Adipocyte (in vitro differentiated cells): ENCODE data around the gene CPVL.
A peak's percentile ranks its signal among the peaks of the same experiment; 100 is the strongest.
"Not testable (repeated sequence)": the region's sequence is repeated elsewhere in the genome, so short reads cannot be mapped to it uniquely, and the experiment has no call there.

Experiments
- DNase-seq: peaks from one replicate; pipeline ENCODE4 v3.0.0-alpha.2; 2015; ENCODE audit warnings: low read depth
- H3K27me3 ChIP-seq: replicated peaks from 2 replicates; pipeline ENCODE4 v1.7.0; 2013; ENCODE audit warnings: mild to moderate bottlenecking, low read length, moderate library complexity; ENCODE audit not compliant: control insufficient read depth, insufficient read depth
- H3K36me3 ChIP-seq: 2 replicates; pipeline ENCODE4 v1.7.0; 2013; ENCODE audit warnings: low read length, mild to moderate bottlenecking, moderate library complexity; ENCODE audit not compliant: control insufficient read depth, insufficient read depth, severe bottlenecking
- H3K4me1 ChIP-seq: 2 replicates; pipeline ENCODE4 v1.7.0; 2013; ENCODE audit warnings: mild to moderate bottlenecking, low read length, moderate library complexity; ENCODE audit not compliant: control insufficient read depth, insufficient read depth
- H3K4me3 ChIP-seq: 2 replicates; pipeline ENCODE4 v1.7.0; 2013; ENCODE audit warnings: mild to moderate bottlenecking, low read length, moderate library complexity
- H3K9ac ChIP-seq: 2 replicates; pipeline ENCODE4 v1.7.0; 2013; ENCODE audit warnings: mild to moderate bottlenecking, low read length, moderate library complexity
- H3K9me3 ChIP-seq: 2 replicates; pipeline ENCODE4 v1.7.0; 2013; ENCODE audit warnings: mild to moderate bottlenecking, low read length, moderate library complexity; ENCODE audit not compliant: control insufficient read depth

Gene CPVL

GRCh38 chr7:29116361-29117200, 29.8 kb downstream of the CPVL start:
- Histone ChIP-seq H3K9ac (no peak overlapping the region), H3K36me3 (no peaks in the 10 kb centered on the region), H3K4me1 (peaks cover 18% of the 10 kb centered on the region), H3K27me3 (peaks cover 7% of the 10 kb centered on the region), H3K9me3 (no peaks in the 10 kb centered on the region), H3K4me3 (no peak overlapping the region)
- DNase-seq: no peak

- Histone ChIP-seq H3K9ac (no peak overlapping the region), H3K36me3 (no peaks in the 10 kb centered on the region), H3K9me3 (peaks cover 2% of the 10 kb centered on the region), H3K4me3 (no peak overlapping the region), H3K4me1 (peaks cover 18% of the 10 kb centered on the region), H3K27me3 (peaks cover 9% of the 10 kb centered on the region)
- no peak for DNase-seq
Observed at GRCh38 chr7:29115753-29116152, 30.6 kb downstream of the CPVL start.

GRCh38 chr7:29115130-29115687, 31.1 kb downstream of the CPVL start:
- peaks cover 5% of the 10 kb centered on the region for H3K9me3 ChIP-seq
- no peak overlapping the region for H3K9ac ChIP-seq
- H3K4me3 ChIP-seq: no peak overlapping the region

DNA sequence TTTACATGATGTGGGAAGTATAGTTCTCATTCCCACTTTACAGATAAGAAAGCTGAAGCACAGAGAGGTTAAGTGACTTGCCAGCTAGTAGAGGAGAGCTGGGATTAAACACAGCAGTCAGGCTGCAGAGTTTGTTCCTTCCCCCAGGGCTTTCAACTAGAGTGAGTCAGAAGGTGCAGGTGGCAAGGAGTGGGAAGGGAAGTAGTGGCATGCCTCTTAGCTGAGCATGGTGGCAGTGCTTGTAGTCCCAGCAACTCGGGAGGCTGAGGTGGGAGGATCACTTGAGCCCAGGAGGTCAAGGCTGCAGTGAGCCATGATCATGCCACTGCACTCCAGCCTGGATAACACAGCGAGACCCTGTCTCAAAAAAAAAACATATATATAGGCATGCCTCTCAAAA, 32.1 kb downstream of the CPVL start:
- H3K27me3 ChIP-seq: peaks cover 22% of the 10 kb centered on the region
- not testable (repeated sequence) for DNase-seq, H3K36me3 ChIP-seq, H3K4me3 ChIP-seq, H3K9ac ChIP-seq, H3K9me3 ChIP-seq
- H3K4me1 ChIP-seq: peaks cover 19% of the 10 kb centered on the region

More at GRCh38 chr7:29115130-29115687, 31.1 kb downstream of the CPVL start:
- Histone ChIP-seq H3K36me3 (no peaks in the 10 kb centered on the region), H3K4me1 (peaks cover 18% of the 10 kb centered on the region), H3K27me3 (peaks cover 13% of the 10 kb centered on the region)
- no peak for DNase-seq

DNA sequence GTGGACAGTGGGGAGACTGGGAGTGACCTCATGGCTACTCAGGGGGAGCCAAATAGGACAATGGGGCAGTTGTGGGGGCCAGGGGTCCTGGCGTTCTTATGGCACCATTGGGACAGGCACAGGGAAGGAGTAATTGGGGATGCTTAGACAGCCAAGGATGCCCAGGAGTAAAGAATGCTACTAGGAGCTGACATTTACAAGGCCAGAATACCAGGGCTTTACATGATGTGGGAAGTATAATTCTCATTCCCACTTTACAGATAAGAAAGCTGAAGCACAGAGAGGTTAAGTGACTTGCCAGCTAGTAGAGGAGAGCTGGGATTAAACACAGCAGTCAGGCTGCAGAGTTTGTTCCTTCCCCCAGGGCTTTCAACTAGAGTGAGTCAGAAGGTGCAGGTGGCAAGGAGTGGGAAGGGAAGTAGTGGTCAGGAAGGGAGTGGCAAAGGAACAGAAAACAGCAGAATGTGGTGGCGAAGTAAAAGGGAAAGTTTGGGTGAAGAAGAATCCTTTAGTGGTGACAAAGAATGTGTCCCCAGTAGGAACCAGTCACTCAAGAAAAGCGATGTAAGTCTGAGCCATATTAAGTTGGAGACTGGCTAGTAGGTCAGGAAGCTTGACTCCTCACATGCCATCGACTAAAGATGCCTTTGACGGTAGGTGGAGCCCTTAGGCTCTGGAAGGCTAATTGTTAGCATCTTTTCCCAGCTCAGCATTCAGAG, 32.8 kb downstream of the CPVL start:
- Histone ChIP-seq H3K4me3 (no peak overlapping the region), H3K4me1 (peaks cover 26% of the 10 kb centered on the region), H3K27me3 (peaks cover 20% of the 10 kb centered on the region), H3K9me3 (peaks cover 5% of the 10 kb centered on the region), H3K9ac (no peak overlapping the region), H3K36me3 (no peaks in the 10 kb centered on the region)
- DNase-seq: peak; percentile 23

DNA sequence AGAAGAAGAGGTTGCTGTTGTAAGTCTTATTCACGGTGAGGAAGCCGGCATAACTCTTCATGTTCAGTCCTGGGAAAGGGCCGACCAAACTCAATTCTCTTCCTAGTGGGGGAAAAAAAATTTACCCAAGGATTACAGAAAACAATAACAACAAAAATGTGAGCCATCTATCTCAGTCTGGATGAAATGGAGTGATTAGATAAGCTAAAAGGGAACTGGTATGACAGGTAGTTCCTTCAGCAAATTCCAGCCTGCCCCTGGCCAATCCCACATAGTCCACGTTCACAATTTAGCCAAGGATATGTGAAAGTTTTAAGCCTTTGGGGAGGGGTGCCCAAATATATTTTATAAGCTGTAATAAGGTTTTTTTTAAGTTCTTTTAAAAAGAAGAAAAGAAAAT, 33.6 kb downstream of the CPVL start:
- no peaks in the 10 kb centered on the region for H3K36me3 ChIP-seq
- H3K27me3 ChIP-seq: peaks cover 20% of the 10 kb centered on the region

GRCh38 chr7:29109899-29110298, 36.4 kb downstream of the CPVL start:
- H3K36me3 ChIP-seq: no peaks in the 10 kb centered on the region
- no peak for DNase-seq
- H3K4me3 ChIP-seq: no peak overlapping the region
- no peak overlapping the region for H3K9ac ChIP-seq
- peaks cover 20% of the 10 kb centered on the region for H3K27me3 ChIP-seq
- H3K9me3 ChIP-seq: peaks cover 5% of the 10 kb centered on the region
- peaks cover 15% of the 10 kb centered on the region for H3K4me1 ChIP-seq

More for the DNA sequence above, 33.6 kb downstream of the CPVL start:
- Histone ChIP-seq H3K9me3 (peaks cover 5% of the 10 kb centered on the region), H3K9ac (no peak overlapping the region), H3K4me1 (peaks cover 28% of the 10 kb centered on the region), H3K4me3 (no peak overlapping the region)
- no peak for DNase-seq

GRCh38 chr7:29109358-29109757, 37.0 kb downstream of the CPVL start:
- peaks cover 5% of the 10 kb centered on the region for H3K9me3 ChIP-seq
- peaks cover 20% of the 10 kb centered on the region for H3K27me3 ChIP-seq
- no peak overlapping the region for H3K9ac ChIP-seq
- no peaks in the 10 kb centered on the region for H3K36me3 ChIP-seq
- H3K4me1 ChIP-seq: peaks cover 11% of the 10 kb centered on the region
- DNase-seq: no peak
- no peak overlapping the region for H3K4me3 ChIP-seq

- no peak overlapping the region for H3K4me3 ChIP-seq
- peaks cover 18% of the 10 kb centered on the region for H3K4me1 ChIP-seq
- H3K9me3 ChIP-seq: peaks cover 5% of the 10 kb centered on the region
- no peaks in the 10 kb centered on the region for H3K36me3 ChIP-seq
- H3K27me3 ChIP-seq: peaks cover 20% of the 10 kb centered on the region
- no peak for DNase-seq
- H3K9ac ChIP-seq: no peak overlapping the region
Observed at GRCh38 chr7:29107056-29107455, 39.3 kb downstream of the CPVL start.

DNA sequence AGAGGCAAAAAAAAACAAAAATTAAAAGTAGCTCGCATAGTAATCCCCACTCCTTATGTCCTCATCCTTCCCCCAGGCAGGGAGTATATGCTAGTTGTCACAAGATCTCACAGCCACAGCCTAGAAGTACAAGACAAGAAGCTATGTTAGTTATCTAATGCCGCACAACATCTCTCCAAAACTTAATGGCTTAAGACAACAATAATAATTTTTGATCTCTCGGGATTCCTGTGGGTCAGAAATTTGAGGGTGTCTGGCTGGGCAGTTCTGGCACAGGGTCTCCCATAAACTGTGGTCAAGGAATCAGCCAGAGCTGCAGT, 39.7 kb downstream of the CPVL start:
- Histone ChIP-seq H3K9me3 (peaks cover 5% of the 10 kb centered on the region), H3K9ac (no peak overlapping the region), H3K27me3 (peaks cover 17% of the 10 kb centered on the region), H3K36me3 (no peaks in the 10 kb centered on the region), H3K4me1 (peaks cover 21% of the 10 kb centered on the region), H3K4me3 (no peak overlapping the region)
- no peak for DNase-seq
